Gastroesophageal sphincter (tissue), 4 donors: ENCODE data around the gene IL1RAP. TPM values are rescaled to one million over a fixed set of nuclear protein-coding genes. Genes with fewer than 3 reads are reported as not detected.

Experiments
- ATAC-seq: fragments of 150-250 bp; one replicate; pipeline ENCODE4 v1.9.1; 2016; ENCODE audit warnings: mild to moderate bottlenecking, moderate library complexity
- H3K27ac ChIP-seq, 4 donors: fragments of 200-600 bp; sonication (generic) in 3 of 4; 1 replicate in 3 of 4; 2 replicates in 1 of 4; pipeline ENCODE4 v1.5.1; 2016 to 2019
- H3K27me3 ChIP-seq: fragments of 200-600 bp; sonication (generic); one replicate; pipeline ENCODE4 v1.5.1; 2019
- H3K36me3 ChIP-seq, 2 donors: fragments of 200-600 bp; sonication (generic); one replicate each; pipeline ENCODE4 v1.5.1; 2019; ENCODE audit warnings: control low read depth in 1 of 2
- H3K4me1 ChIP-seq, 3 donors: fragments of 200-600 bp; sonication (generic); 1 replicate in 2 of 3; 2 replicates in 1 of 3; pipeline ENCODE4 v1.5.1; 2016 to 2019; ENCODE audit warnings: control low read depth in 2 of 3
- H3K4me3 ChIP-seq, 2 donors: fragments of 200-600 bp; sonication (generic); one replicate each; pipeline ENCODE4 v1.5.1; 2019; ENCODE audit warnings: mild to moderate bottlenecking in 1 of 2, moderate library complexity in 1 of 2
- H3K9me3 ChIP-seq, 3 donors: fragments of 200-600 bp; sonication (generic); one replicate each; pipeline ENCODE4 v1.5.1; 2017 to 2019; ENCODE audit warnings: control low read depth in 2 of 3
- CTCF ChIP-seq, 4 experiments: fragments of 200-600 bp in 2 of 4; fragments of 450-650 bp in 2 of 4; sonication (generic) in 1 of 4; IDR thresholded peaks; one replicate each; pipeline ENCODE4 v1.5.1; 2017 to 2019; ENCODE audit warnings: antibody characterized with exemption in 4 of 4, mild to moderate bottlenecking in 2 of 4, moderate library complexity in 2 of 4
- EP300 ChIP-seq: sonication (generic); formaldehyde crosslinking; IDR thresholded peaks from one replicate; pipeline ENCODE4 v1.6.1; 2017; ENCODE audit warnings: antibody characterized with exemption, mild to moderate bottlenecking
- POLR2A ChIP-seq, 2 donors: fragments of 450-650 bp; IDR thresholded peaks; one replicate each; pipeline ENCODE4 v1.6.1; 2017; ENCODE audit warnings: antibody characterized with exemption in 2 of 2, mild to moderate bottlenecking in 2 of 2, moderate library complexity in 1 of 2
- POLR2AphosphoS5 ChIP-seq: sonication (generic); formaldehyde crosslinking; IDR thresholded peaks from one replicate; pipeline ENCODE4 v1.6.1; 2017; ENCODE audit warnings: antibody characterized with exemption
- WGBS, 2 donors: methylation state at CpG; one replicate each; pipeline ENCODE4 v1.1.5; 2018; ENCODE audit warnings: low coverage in 1 of 2; 5-methylcytosine and 5-hydroxymethylcytosine counted together
- total RNA-seq, 4 donors: library from RNA; depleted of rRNA; stranded (reverse); fragments of >200 nt; gene quantifications; one replicate each; pipeline ENCODE4 v1.1.0, GENCODE V29; 2016

Gene IL1RAP
- total RNA-seq, 4 donors from 2014 or later: 3.2 to 11.0 (median 5.0) TPM

- no peaks in the 10 kb centered on the region for H3K4me1 ChIP-seq
- 44 to 54% methylated on average over 3 of the region's 3 CpGs for WGBS, 2 donors
- TF ChIP-seq EP300 (no peak), CTCF (IDR thresholded peaks at IDR 0.05) (no peak), POLR2A (IDR thresholded peaks at IDR 0.05) (no peak), POLR2AphosphoS5 (no peak)
- no peak for ATAC-seq
- H3K4me3 ChIP-seq: no peak overlapping the region
- H3K27ac ChIP-seq: no peak overlapping the region
- H3K36me3 ChIP-seq: no peaks in the 10 kb centered on the region
- no peaks in the 10 kb centered on the region for H3K9me3 ChIP-seq
- no peaks in the 10 kb centered on the region for H3K27me3 ChIP-seq
Measured at GRCh38 chr3:190694335-190695001, 180.6 kb downstream of the IL1RAP start.

- no peaks in the 10 kb centered on the region for H3K4me1 ChIP-seq
- H3K27ac ChIP-seq: no peak overlapping the region
- no peak for TF ChIP-seq EP300
- no peak for TF ChIP-seq POLR2AphosphoS5
- TF ChIP-seq CTCF (IDR thresholded peaks at IDR 0.05): no peak
- no peak for TF ChIP-seq POLR2A (IDR thresholded peaks at IDR 0.05)
- H3K36me3 ChIP-seq: no peaks in the 10 kb centered on the region
- no peak for ATAC-seq
- no peak overlapping the region for H3K4me3 ChIP-seq
- no peaks in the 10 kb centered on the region for H3K9me3 ChIP-seq
- no peaks in the 10 kb centered on the region for H3K27me3 ChIP-seq
- 100% methylated on average over 1 of the region's 1 CpG; no CpG with 5 or more reads in 1 of the 2 donors for WGBS, 2 donors
Measured at GRCh38 chr3:190695225-190695624, 181.3 kb downstream of the IL1RAP start.

- no peaks in the 10 kb centered on the region for H3K36me3 ChIP-seq
Measured at GRCh38 chr3:190695994-190696393, 182.1 kb downstream of the IL1RAP start.

GRCh38 chr3:190696777-190697501, 183.1 kb downstream of the IL1RAP start:
- WGBS, 2 donors: 30 to 50% methylated on average over 2 to 7 of the region's 7 CpGs
- ATAC-seq: no peak

More at GRCh38 chr3:190695994-190696393, 182.1 kb downstream of the IL1RAP start:
- 89 to 94% methylated on average over 3 to 5 of the region's 5 CpGs for WGBS, 2 donors
- TF ChIP-seq POLR2AphosphoS5: no peak
- TF ChIP-seq CTCF (IDR thresholded peaks at IDR 0.05): no peak
- no peak for TF ChIP-seq POLR2A (IDR thresholded peaks at IDR 0.05)
- no peak for TF ChIP-seq EP300
- Histone ChIP-seq H3K4me3 (no peak overlapping the region), H3K9me3 (no peaks in the 10 kb centered on the region), H3K27ac (no peak overlapping the region), H3K4me1 (no peaks in the 10 kb centered on the region), H3K27me3 (no peaks in the 10 kb centered on the region)
- ATAC-seq: no peak

More at GRCh38 chr3:190696777-190697501, 183.1 kb downstream of the IL1RAP start:
- Histone ChIP-seq H3K4me3 (no peak overlapping the region), H3K27ac (no peak overlapping the region), H3K36me3 (no peaks in the 10 kb centered on the region), H3K4me1 (no peaks in the 10 kb centered on the region), H3K9me3 (no peaks in the 10 kb centered on the region), H3K27me3 (no peaks in the 10 kb centered on the region)
- TF ChIP-seq POLR2A (IDR thresholded peaks at IDR 0.05) (no peak), CTCF (IDR thresholded peaks at IDR 0.05) (peak; percentile 13 to 38 (median 28))
